GM12878 (cell line): ENCODE results near the gene HCN4. TPM values are rescaled to one million over a fixed set of nuclear protein-coding genes. Genes with fewer than 3 reads are reported as not detected.

ENCODE experiments used
- ATAC-seq: fragments of 200-7000 bp; cut with Tn5 transposase; 3 replicates; pipeline ENCODE4 v1.9.1; 2020; ENCODE audit warnings: mild to moderate bottlenecking, moderate library complexity
- BruUV-seq: library from RNA; stranded (reverse); fragments of 400-500 nt; replicated peaks from 2 replicates; lab custom pipeline; 2021; lab: Mats Ljungman, UMichigan
- CTCF ChIA-PET: fragments of 300-600 bp; sonication (Branson Sonifier 250); formaldehyde crosslinking; extraction: SDS; loops from one replicate; lab custom pipeline; 2021; ENCODE audit warnings: inconsistent platforms; lab: Yijun Ruan, JAX
- POLR2A ChIA-PET: fragments of 350-600 bp; formaldehyde crosslinking; extraction: SDS; loops from one replicate; lab custom pipeline; 2021; ENCODE audit warnings: inconsistent platforms; lab: Charles Lee
- RAD21 ChIA-PET: fragments of 300-600 bp; sonication (Branson Sonifier 250); formaldehyde crosslinking; loops from one replicate; lab custom pipeline; 2023; ENCODE audit warnings: antibody characterized with exemption; ENCODE audit not compliant: unreplicated experiment; lab: Charles Lee
- SMC1A ChIA-PET: fragments of 300-600 bp; sonication (Branson Sonifier 250); formaldehyde crosslinking; loops from one replicate; lab custom pipeline; 2023; ENCODE audit not compliant: unreplicated experiment, uncharacterized antibody; lab: Charles Lee
- DNase-seq: peaks from one replicate; pipeline ENCODE4 v3.0.0-alpha.2; 2011; ENCODE audit warnings: low read depth, low spot score
- FAIRE-seq: peaks from 3 replicates; lab custom pipeline; 2011; peaks lifted over from hg19 to GRCh38; lab: Jason Lieb, UNC
- H2AFZ ChIP-seq: 2 replicates; pipeline ENCODE4 v1.6.0; 2011; ENCODE audit warnings: low read depth, low read length, control low read depth; ENCODE audit not compliant: control insufficient read depth
- H3K27ac ChIP-seq: 2 replicates; pipeline ENCODE4 v1.5.1; 2011; ENCODE audit warnings: control low read depth; ENCODE audit not compliant: control insufficient read depth, insufficient read depth
- H3K27me3 ChIP-seq, 2 experiments: replicated peaks in 1 of 2; 2 replicates each; pipeline versions ENCODE4 v1.6.0 to v1.6.1; 2011; ENCODE audit warnings: low read length in 1 of 2; ENCODE audit not compliant: control insufficient read depth in 2 of 2, insufficient read depth in 2 of 2
- H3K36me3 ChIP-seq, 2 experiments: 2 replicates each; pipeline ENCODE4 v1.5.1; 2011; ENCODE audit warnings: low read length in 1 of 2; ENCODE audit not compliant: control insufficient read depth in 2 of 2, insufficient read depth in 2 of 2
- H3K4me1 ChIP-seq: 2 replicates; pipeline ENCODE4 v1.6.1; 2011; ENCODE audit warnings: mild to moderate bottlenecking, low read length, moderate library complexity, mixed read lengths; ENCODE audit not compliant: control insufficient read depth, insufficient read depth
- H3K4me2 ChIP-seq: 2 replicates; pipeline ENCODE4 v1.6.0; 2011; ENCODE audit warnings: control low read depth; ENCODE audit not compliant: control insufficient read depth, insufficient read depth
- H3K4me3 ChIP-seq: fragments of 200-600 bp; sonication (generic); 2 replicates; pipeline ENCODE4 v1.5.1; 2016
- H3K79me2 ChIP-seq: 2 replicates; pipeline ENCODE4 v1.6.0; 2011; ENCODE audit warnings: low read length; ENCODE audit not compliant: control insufficient read depth, insufficient read depth
- H3K9ac ChIP-seq: 2 replicates; pipeline ENCODE4 v1.8.0; 2011; ENCODE audit warnings: low read length, control low read depth, mixed read lengths; ENCODE audit not compliant: control insufficient read depth, insufficient read depth
- H3K9me3 ChIP-seq: replicated peaks from 3 replicates; pipeline ENCODE4 v1.5.1; 2011; ENCODE audit warnings: mild to moderate bottlenecking, low read length; ENCODE audit not compliant: control insufficient read depth, insufficient read depth
- H4K20me1 ChIP-seq: 2 replicates; pipeline ENCODE4 v1.6.0; 2011; ENCODE audit not compliant: control insufficient read depth, insufficient read depth
- ATF7 ChIP-seq: fragments of 450-650 bp; IDR thresholded peaks from 2 replicates; pipeline ENCODE4 v1.6.1; 2016; ENCODE audit warnings: low read depth, mild to moderate bottlenecking
- BCL3 ChIP-seq: IDR thresholded peaks from 2 replicates; pipeline ENCODE4 v1.6.1; 2011; ENCODE audit warnings: borderline replicate concordance, low read depth, mild to moderate bottlenecking, moderate library complexity, low read length; ENCODE audit not compliant: insufficient read depth, poor library complexity, severe bottlenecking
- BHLHE40 ChIP-seq, 2 experiments: fragments of 450-650 bp in 1 of 2; IDR thresholded peaks; 2 replicates each; pipeline ENCODE4 v1.6.1; 2011 to 2017; ENCODE audit warnings: low read depth in 2 of 2, borderline replicate concordance in 1 of 2, improper control_type of control experiment in 1 of 2, low read length in 1 of 2, mild to moderate bottlenecking in 1 of 2
- CHD1 ChIP-seq: IDR thresholded peaks from 2 replicates; pipeline ENCODE4 v1.6.1; 2012; ENCODE audit warnings: low read depth, low read length, improper control_type of control experiment
- EZH2 ChIP-seq: IDR thresholded peaks from 2 replicates; pipeline ENCODE4 v1.6.1; 2012; ENCODE audit warnings: low read depth, mild to moderate bottlenecking, control low read depth, inconsistent platforms, low read length, borderline replicate concordance; ENCODE audit not compliant: control insufficient read depth
- FOXM1 ChIP-seq: IDR thresholded peaks from 2 replicates; pipeline ENCODE4 v1.6.1; 2012; ENCODE audit warnings: low read depth, mild to moderate bottlenecking, inconsistent platforms, low read length, moderate library complexity
- GATAD2B ChIP-seq: fragments of 450-650 bp; conservative IDR thresholded peaks from 2 replicates; pipeline ENCODE4 v1.6.1; 2017; ENCODE audit warnings: low read depth, mild to moderate bottlenecking, moderate library complexity
- LARP7 ChIP-seq: fragments of 450-650 bp; IDR thresholded peaks from 2 replicates; pipeline ENCODE4 v1.6.1; 2017; ENCODE audit warnings: mild to moderate bottlenecking
- MYB ChIP-seq: fragments of 150-350 bp; IDR thresholded peaks from 2 replicates; pipeline ENCODE4 v1.6.1; 2014; ENCODE audit warnings: mild to moderate bottlenecking, low read depth, low read length, borderline replicate concordance
- RCOR1 ChIP-seq: conservative IDR thresholded peaks from 2 replicates; pipeline ENCODE4 v1.6.1; 2012; ENCODE audit warnings: low read depth, low read length, improper control_type of control experiment
- REST ChIP-seq: IDR thresholded peaks from 2 replicates; pipeline ENCODE4 v1.6.1; 2012; ENCODE audit warnings: mild to moderate bottlenecking, low read depth, low read length
- SMAD5 ChIP-seq: IDR thresholded peaks from 2 replicates; pipeline ENCODE4 v1.6.1; 2016; ENCODE audit warnings: antibody characterized with exemption, low read depth
- TCF3 ChIP-seq: IDR thresholded peaks from 2 replicates; pipeline ENCODE4 v1.6.1; 2012; ENCODE audit warnings: low read depth, mild to moderate bottlenecking, low read length, borderline replicate concordance; ENCODE audit not compliant: insufficient read depth
- WGBS: methylation state at CpG from one replicate; pipeline ENCODE4 v1.1.6; 2016; ENCODE audit warnings: low lambda C conversion rate; ENCODE audit not compliant: insufficient replicate concordance, insufficient coverage; ENCODE audit errors: missing lambda C conversion rate; 5-methylcytosine and 5-hydroxymethylcytosine counted together
- in situ Hi-C: fragments of 300-500 bp; cut with MboI; formaldehyde crosslinking; loops from 9 replicates; pipeline ENCODE4 v1.14.3; 2018; ENCODE audit warnings: mixed read lengths
- intact Hi-C: fragments of 100-400 bp; cut with micrococcal nuclease; formaldehyde crosslinking; loops from one replicate; pipeline ENCODE4 v1.14.2; 2022; ENCODE audit not compliant: unreplicated experiment
- polyA plus RNA-seq, 11 experiments: library from polyadenylated mRNA; depleted of rRNA in 4 of 11; unstranded in 6 of 11; stranded (reverse) in 5 of 11; fragments of >200 nt; fragmentation: Nextera tagmentation in 4 of 11; fragmentation: Illumina TruSeq in 1 of 11; extraction: Ambion mirVana in 4 of 11; extraction: Trizol in 1 of 11; gene quantifications; 1 replicate in 1 of 11; 2 replicates in 10 of 11; pipeline versions ENCODE4 v1.2.1 to v1.2.3, GENCODE V29; 2011 to 2016; ENCODE audit warnings: inconsistent platforms in 2 of 11, missing spikeins in 2 of 11, low read depth in 1 of 11
- total RNA-seq, 4 experiments: library from RNA; depleted of rRNA in 3 of 4; stranded (reverse); fragments of >200 nt in 3 of 4; fragmentation: Illumina TruSeq in 1 of 4; extraction: Trizol in 1 of 4; gene quantifications; 2 replicates each; pipeline versions ENCODE4 v1.2.1 to v1.2.3, GENCODE V29; 2013 to 2021

Gene HCN4
- total and polyA plus RNA-seq, 10 of the 15 experiments (the other 5 are each of a cell fraction or from before 2014, with no cell fraction given) = 0.03 to 0.10 TPM; not detected in 8

GRCh38 chr15:73349191-73349590 lies 19.6 kb downstream of the HCN4 start:
- no peak for ATAC-seq
- no peak overlapping the region for H2AFZ ChIP-seq
- no peak for DNase-seq
- ChIA-PET RAD21 (no interaction called here), SMC1A (no interaction called here), CTCF (no interaction called here), POLR2A (no interaction called here)
- H3K9me3 ChIP-seq = no peaks in the 10 kb centered on the region
- no peak overlapping the region for H3K4me3 ChIP-seq
- intact Hi-C loops (no loop called here), in situ Hi-C loops (no loop called here)
- H3K4me2 ChIP-seq = no peak overlapping the region
- no peak for FAIRE-seq
- H3K27ac ChIP-seq = no peak overlapping the region
- no peaks in the 10 kb centered on the region; the same call in 1 of the 2 replicates for H4K20me1 ChIP-seq
- BruUV-seq = no TSS peak
- H3K9ac ChIP-seq = no peak overlapping the region
- H3K79me2 ChIP-seq = no peaks in the 10 kb centered on the region
- no peaks in the 10 kb centered on the region for H3K36me3 ChIP-seq
- no peaks in the 10 kb centered on the region for H3K27me3 ChIP-seq
- no peak for TF ChIP-seq GATAD2B
- H3K4me1 ChIP-seq = no peaks in the 10 kb centered on the region

- Histone ChIP-seq H3K4me3 (no peak overlapping the region), H4K20me1 (no peaks in the 10 kb centered on the region; the same call in none of the 2 replicates), H3K9me3 (no peaks in the 10 kb centered on the region), H3K4me1 (no peaks in the 10 kb centered on the region), H3K36me3 (no peaks in the 10 kb centered on the region), H3K79me2 (no peaks in the 10 kb centered on the region), H2AFZ (no peak overlapping the region), H3K27ac (no peak overlapping the region), H3K9ac (no peak overlapping the region), H3K4me2 (no peak overlapping the region), H3K27me3 (no peaks in the 10 kb centered on the region)
- no peak for DNase-seq
- peak; percentile 13 for FAIRE-seq
- 11% methylated on average over 9 of the region's 9 CpGs for WGBS
- peak; percentile 79 for ATAC-seq
- ChIA-PET CTCF (no interaction called here), POLR2A (no interaction called here), RAD21 (no interaction called here), SMC1A (interaction anchor here (1.4 kb wide), 1 partner anchor 50 kb away, joined by 3 read pairs; no protein-coding TSS in a partner anchor)
- in situ Hi-C loops = no loop called here
- BruUV-seq = no TSS peak
- intact Hi-C loops = no loop called here
- TF ChIP-seq EZH2 (no peak), FOXM1 (no peak), CHD1 (no peak), RCOR1 (no peak), REST (peak; percentile 98), MYB (no peak), TCF3 (peak; percentile 88), SMAD5 (no peak), BCL3 (no peak), ATF7 (no peak), BHLHE40 (IDR thresholded peaks at IDR 0.05; ENCODE audit: borderline replicate concordance in 1 of 2, low read depth in 2 of 2, low read length in 1 of 2) (peak in 1 of 2 experiments; percentile 22; a peak in 1 of 4 replicates), LARP7 (no peak)
Observed at GRCh38 chr15:73346735-73347312, 21.9 kb downstream of the HCN4 start.
